ENCODE data around the gene STON2. TPM values are rescaled to one million over a fixed set of nuclear protein-coding genes. Genes with fewer than 3 reads are reported as not detected.

STON2 gene
- total RNA-seq, 1 experiment from 2014 or later = 8.6 TPM

- Histone ChIP-seq H3K36me3 (ENCODE audit: insufficient read depth, low read length, poor library complexity, severe bottlenecking) (no peaks in the 10 kb centered on the region), H3K27me3 (replicated peaks; ENCODE audit: insufficient read depth, low read depth, low read length, poor library complexity) (no peaks in the 10 kb centered on the region), H3K4me3 (ENCODE audit: low read depth, low read length, poor library complexity, severe bottlenecking) (no peak overlapping the region), H3K4me1 (ENCODE audit: insufficient read depth, low read length, poor library complexity, severe bottlenecking) (peaks cover under 1% of the 10 kb centered on the region), H3K9me3 (ENCODE audit: low read depth, low read length, poor library complexity, severe bottlenecking) (no peaks in the 10 kb centered on the region), H3K27ac (ENCODE audit: low read depth, low read length, poor library complexity, severe bottlenecking) (no peak overlapping the region)
- CTCF ChIA-PET = no interaction called here
- no peak for DNase-seq (ENCODE audit: low spot score)
- no TSS peak for BruUV-seq (replicated peaks)
- POLR2A ChIA-PET (ENCODE audit: low non-redundant PET) = no interaction called here
- intact Hi-C loops (cut with micrococcal nuclease; ENCODE audit: unreplicated experiment) = no loop called here
- TF ChIP-seq CTCF (conservative IDR thresholded peaks at IDR 0.05; ENCODE audit: low read depth, low read length) (no peak), EZH2 (IDR thresholded peaks at IDR 0.05; ENCODE audit: borderline replicate concordance, low read depth, low read length, poor library complexity, severe bottlenecking) (no peak)
Observed at GRCh38 chr14:81394739-81395138, 5.4 kb downstream of the STON2 start.

- CTCF ChIA-PET = no interaction called here
- no peaks in the 10 kb centered on the region for H3K36me3 ChIP-seq (ENCODE audit: insufficient read depth, low read length, poor library complexity, severe bottlenecking)
- TF ChIP-seq EZH2 (IDR thresholded peaks at IDR 0.05; ENCODE audit: borderline replicate concordance, low read depth, low read length, poor library complexity, severe bottlenecking) (no peak), CTCF (conservative IDR thresholded peaks at IDR 0.05; ENCODE audit: low read depth, low read length) (no peak)
- H3K4me3 ChIP-seq (ENCODE audit: low read depth, low read length, poor library complexity, severe bottlenecking) = no peak overlapping the region
- POLR2A ChIA-PET (ENCODE audit: low non-redundant PET) = no interaction called here
- intact Hi-C loops (cut with micrococcal nuclease; ENCODE audit: unreplicated experiment) = no loop called here
- no TSS peak for BruUV-seq (replicated peaks)
- no peak for DNase-seq (ENCODE audit: low spot score)
- no peaks in the 10 kb centered on the region for H3K9me3 ChIP-seq (ENCODE audit: low read depth, low read length, poor library complexity, severe bottlenecking)
- no peaks in the 10 kb centered on the region for H3K27me3 ChIP-seq (replicated peaks; ENCODE audit: insufficient read depth, low read depth, low read length, poor library complexity)
- H3K27ac ChIP-seq (ENCODE audit: low read depth, low read length, poor library complexity, severe bottlenecking) = no peak overlapping the region
- no peaks in the 10 kb centered on the region for H3K4me1 ChIP-seq (ENCODE audit: insufficient read depth, low read length, poor library complexity, severe bottlenecking)
Observed at GRCh38 chr14:81392976-81393643, 7.0 kb downstream of the STON2 start.

- H3K36me3 ChIP-seq (ENCODE audit: insufficient read depth, low read length, poor library complexity, severe bottlenecking) = no peaks in the 10 kb centered on the region
- CTCF ChIA-PET = no interaction called here
- H3K4me3 ChIP-seq (ENCODE audit: low read depth, low read length, poor library complexity, severe bottlenecking) = no peak overlapping the region
- H3K9me3 ChIP-seq (ENCODE audit: low read depth, low read length, poor library complexity, severe bottlenecking) = no peaks in the 10 kb centered on the region
- BruUV-seq (replicated peaks) = no TSS peak
- H3K27me3 ChIP-seq (replicated peaks; ENCODE audit: insufficient read depth, low read depth, low read length, poor library complexity) = no peaks in the 10 kb centered on the region
- H3K4me1 ChIP-seq (ENCODE audit: insufficient read depth, low read length, poor library complexity, severe bottlenecking) = no peaks in the 10 kb centered on the region
- POLR2A ChIA-PET (ENCODE audit: low non-redundant PET) = no interaction called here
- no peak for TF ChIP-seq EZH2 (IDR thresholded peaks at IDR 0.05; ENCODE audit: borderline replicate concordance, low read depth, low read length, poor library complexity, severe bottlenecking)
- TF ChIP-seq CTCF (conservative IDR thresholded peaks at IDR 0.05; ENCODE audit: low read depth, low read length) = no peak
- intact Hi-C loops (cut with micrococcal nuclease; ENCODE audit: unreplicated experiment) = no loop called here
- DNase-seq (ENCODE audit: low spot score) = no peak
- H3K27ac ChIP-seq (ENCODE audit: low read depth, low read length, poor library complexity, severe bottlenecking) = no peak overlapping the region
Observed at GRCh38 chr14:81392052-81392451, 8.1 kb downstream of the STON2 start.

Measured in A673 (cell line).